ENCODE results near the gene MUC21.

The MUC21 gene

GRCh38 chr6:30983439-30983838 is at the start of gene MUC21:
Gene MUC21 (plus strand): TSS chr6:30983718. CDS start chr6:30983959, 241 bp downstream.
- DNase-seq (ENCODE audit: low spot score) = no peak

DNA sequence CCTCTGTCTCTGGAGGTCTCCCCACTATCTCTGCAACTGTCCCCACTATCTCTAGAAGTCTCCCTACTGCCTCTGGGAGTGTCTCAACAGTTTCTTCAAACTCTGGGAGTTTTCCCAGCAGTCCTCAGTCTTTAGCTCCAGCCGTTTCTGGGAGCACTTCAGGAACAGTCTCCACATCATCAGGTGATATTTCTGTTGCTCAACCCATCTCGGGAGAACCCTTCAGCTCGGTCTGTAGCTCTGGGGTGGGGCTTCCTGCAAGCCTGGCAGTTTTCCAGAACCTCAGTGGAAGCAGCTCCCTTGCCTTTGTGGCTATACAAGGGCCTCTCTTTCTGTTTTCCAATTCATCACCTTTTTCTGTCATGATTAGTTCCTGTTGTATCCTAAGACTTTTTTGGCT is 48.5 kb upstream of the MUC21 start:
- DNase-seq (ENCODE audit: low spot score) = no peak

DNA sequence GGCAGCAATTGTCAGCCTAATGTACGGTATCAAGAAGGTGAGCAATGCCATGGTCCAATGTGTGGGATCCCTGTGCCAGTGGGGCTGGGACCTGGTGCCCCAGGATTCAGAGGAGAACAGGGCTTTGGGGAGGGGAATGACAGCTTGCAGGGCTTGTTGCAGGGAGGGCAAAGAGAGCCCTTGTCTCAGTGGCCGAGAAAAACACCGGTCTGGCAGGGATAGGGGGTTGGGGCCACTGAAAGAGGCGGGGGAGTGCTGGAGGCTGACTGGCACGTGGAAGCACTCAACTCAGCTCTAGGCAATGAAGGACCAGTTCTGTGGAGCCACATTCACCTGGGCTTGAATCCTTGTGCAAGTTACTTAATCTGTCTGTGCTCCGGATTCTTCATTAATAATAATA is 46.3 kb upstream of the MUC21 start:
- DNase-seq (ENCODE audit: low spot score) = no peak

DNA sequence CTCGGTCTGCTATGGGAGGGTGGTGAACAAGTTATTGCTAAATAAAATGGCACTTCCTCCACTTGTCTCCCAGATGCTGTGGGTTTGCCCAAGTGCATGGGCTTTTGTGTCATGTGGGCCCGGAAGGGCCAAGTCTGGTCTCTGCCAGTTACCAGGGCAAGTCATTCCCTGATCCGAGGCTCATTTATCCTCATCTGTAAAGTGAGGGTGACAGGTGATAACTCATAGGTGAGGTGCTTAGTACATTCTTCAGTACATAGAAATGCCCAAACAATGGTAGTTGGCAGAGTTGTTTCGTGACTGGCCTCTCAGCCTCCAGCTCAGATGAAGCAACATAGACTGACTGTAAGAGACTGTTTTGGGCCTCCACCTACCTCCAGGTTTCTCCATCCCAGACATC is 44.8 kb upstream of the MUC21 start:
- no peak for DNase-seq (ENCODE audit: low spot score)

GRCh38 chr6:30939473-30939872 is 44.0 kb upstream of the MUC21 start:
- no peak for DNase-seq (ENCODE audit: low spot score)

GRCh38 chr6:30940361-30940986 is 43.0 kb upstream of the MUC21 start, which contains the start of gene MUCL3:
Gene MUCL3 (plus strand): TSS chr6:30940973. CDS start chr6:30941000, 27 bp downstream.
- DNase-seq (ENCODE audit: low spot score) = no peak

GRCh38 chr6:30942338-30943060 is 41.0 kb upstream of the MUC21 start:
- peak; percentile 90 for DNase-seq (ENCODE audit: low spot score)

DNA sequence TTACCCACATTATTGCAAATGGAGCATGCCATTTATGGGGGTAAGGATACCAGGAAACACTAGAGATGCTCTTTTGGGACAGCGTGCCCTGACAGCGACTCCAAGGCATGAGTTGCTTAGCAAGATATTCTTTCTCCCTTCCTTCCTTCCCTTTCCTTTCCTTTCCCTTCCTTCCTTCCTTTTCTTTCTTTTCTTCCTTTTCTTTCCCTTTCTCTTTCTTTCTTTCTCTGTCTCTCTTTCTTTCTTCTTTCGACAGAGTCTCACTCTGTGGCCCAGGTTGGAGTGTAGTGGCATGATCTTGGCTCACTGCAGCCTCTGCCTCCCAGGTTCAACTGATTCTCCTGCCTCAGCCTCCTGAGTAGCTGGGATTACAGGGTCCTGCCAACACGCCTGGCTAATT is 39.5 kb upstream of the MUC21 start:
- DNase-seq (ENCODE audit: low spot score) = no peak

GRCh38 chr6:30945281-30945680 is 38.2 kb upstream of the MUC21 start:
- no peak for DNase-seq (ENCODE audit: low spot score)

GRCh38 chr6:30947231-30947630 is 36.3 kb upstream of the MUC21 start:
- no peak for DNase-seq (ENCODE audit: low spot score)

DNA sequence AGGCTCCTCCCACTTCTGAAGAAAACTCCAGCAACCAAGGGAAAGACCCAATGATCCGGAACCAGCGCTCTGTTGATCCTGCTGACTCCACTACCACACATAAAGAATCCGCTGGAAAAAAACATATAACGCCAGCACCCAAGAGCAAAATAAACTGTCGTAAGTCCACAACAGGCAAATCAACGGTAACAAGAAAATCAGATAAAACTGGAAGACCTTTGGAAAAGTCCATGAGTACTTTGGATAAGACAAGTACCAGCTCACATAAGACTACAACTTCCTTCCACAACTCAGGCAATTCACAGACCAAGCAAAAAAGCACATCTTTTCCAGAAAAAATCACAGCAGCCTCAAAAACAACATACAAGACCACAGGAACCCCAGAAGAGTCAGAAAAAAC is 34.7 kb upstream of the MUC21 start:
- DNase-seq (ENCODE audit: low spot score) = no peak

DNA sequence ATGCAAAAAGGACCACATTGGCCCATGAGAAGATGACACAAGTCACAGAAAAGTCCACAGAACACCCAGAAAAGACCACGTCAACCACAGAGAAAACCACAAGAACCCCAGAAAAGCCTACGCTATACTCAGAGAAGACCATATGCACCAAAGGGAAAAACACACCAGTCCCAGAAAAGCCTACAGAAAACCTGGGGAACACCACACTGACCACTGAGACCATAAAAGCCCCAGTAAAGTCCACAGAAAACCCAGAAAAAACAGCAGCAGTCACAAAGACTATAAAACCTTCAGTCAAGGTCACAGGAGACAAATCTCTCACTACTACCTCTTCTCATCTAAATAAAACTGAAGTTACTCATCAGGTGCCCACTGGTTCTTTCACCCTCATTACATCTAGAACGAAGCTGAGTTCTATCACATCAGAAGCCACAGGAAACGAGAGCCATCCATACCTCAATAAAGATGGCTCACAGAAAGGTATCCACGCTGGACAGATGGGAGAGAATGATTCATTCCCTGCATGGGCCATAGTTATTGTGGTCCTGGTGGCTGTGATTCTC is 31.5 kb upstream of the MUC21 start:
- DNase-seq (ENCODE audit: low spot score) = no peak

- DNase-seq (ENCODE audit: low spot score) = no peak
Observed at GRCh38 chr6:30954631-30955366, 28.7 kb upstream of the MUC21 start.

DNA sequence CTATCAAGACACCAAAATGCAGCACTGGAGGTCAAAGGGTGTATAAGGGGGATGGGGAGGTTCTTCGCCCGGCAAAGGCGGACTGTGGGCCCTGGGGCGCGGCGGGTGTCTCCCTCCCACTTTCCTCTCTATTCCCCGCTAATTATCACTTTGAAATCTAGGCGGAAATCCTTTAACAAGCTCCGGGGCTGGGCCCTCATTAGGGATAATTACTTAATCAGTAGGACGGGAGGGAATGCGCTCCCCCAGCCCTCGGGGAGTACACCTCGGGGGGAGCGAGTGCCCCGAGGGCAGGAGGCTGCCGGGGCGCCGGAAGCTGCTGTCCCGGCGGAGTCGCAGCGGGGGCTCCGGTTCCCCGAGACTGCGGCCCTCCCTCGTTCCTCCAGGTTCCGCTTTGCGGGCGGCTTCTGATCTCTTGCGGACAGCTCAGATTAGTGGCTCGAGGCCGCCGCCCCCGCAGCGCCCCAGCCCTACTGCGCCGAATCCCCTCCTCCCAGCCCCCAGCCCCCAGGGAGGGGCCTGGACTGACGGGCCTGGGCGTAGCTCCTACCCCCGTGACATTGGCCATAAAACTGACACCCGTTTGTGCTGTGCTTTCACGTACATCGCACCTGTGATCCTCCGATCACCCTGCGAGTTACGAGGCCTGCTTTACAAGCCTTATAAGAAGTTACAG is 28.0 kb upstream of the MUC21 start:
- peak; percentile 66 for DNase-seq (ENCODE audit: low spot score)

GRCh38 chr6:30957716-30958115 is 25.8 kb upstream of the MUC21 start:
- no peak for DNase-seq (ENCODE audit: low spot score)

GRCh38 chr6:30960907-30961673 is 22.4 kb upstream of the MUC21 start:
- peak; percentile 36 for DNase-seq (ENCODE audit: low spot score)

DNA sequence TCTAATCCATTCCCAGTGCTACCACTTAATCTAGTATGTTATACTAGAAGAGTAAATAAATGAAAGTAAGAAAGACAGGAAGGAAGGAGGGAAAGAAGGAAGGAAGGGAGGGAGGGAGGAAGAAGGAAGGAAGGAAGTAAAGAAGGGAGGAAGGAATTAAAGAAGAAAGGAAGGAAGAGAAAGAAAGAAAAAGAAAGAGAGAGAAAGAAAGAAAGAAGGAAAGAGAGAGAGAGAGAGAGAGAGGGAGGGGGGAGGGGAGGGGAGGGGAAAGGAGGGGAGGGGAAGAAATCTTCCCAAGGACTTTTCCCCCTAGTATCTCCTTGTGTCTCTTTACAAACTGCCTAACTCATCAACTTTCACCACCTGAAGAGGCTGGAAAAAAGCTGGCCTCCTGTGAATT is 20.8 kb upstream of the MUC21 start:
- DNase-seq (ENCODE audit: low spot score) = no peak

DNA sequence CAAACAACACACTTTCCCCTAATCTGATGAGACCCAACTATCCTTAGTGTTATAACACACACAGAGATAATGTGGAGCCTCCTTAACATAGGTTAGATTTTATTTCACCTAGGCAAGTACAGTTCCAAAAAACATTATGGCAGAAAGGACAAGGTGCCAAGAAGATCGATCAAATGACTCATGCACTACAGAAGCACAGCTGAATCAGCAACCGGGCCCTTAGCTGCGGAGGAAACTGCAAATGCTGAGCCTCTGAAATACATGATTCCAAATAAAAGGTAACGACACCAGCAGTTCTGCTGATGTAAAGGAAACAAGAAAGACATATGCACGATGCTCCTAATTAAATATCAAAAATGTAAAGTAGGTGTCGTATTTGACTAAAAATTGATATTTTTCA is 19.9 kb upstream of the MUC21 start:
- no peak for DNase-seq (ENCODE audit: low spot score)

DNA sequence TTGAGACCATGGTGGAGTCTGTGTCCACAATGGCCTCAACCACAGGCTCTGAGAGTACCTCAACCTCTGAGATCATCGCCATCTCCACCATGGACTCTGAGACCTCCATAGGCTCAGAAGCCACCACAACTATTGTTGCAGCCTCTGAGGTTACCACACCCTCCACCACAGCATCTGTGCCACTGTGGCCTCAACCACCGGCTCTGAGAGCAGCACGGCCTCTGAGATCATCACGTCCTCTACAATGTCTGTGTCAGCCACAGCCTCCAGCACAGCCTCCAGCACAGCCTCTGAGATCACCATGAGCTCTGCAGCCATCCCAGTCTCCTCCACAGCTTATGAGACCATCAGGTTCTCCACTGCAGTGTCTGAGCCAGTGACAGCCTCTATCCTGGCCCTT is 19.4 kb upstream of the MUC21 start:
- DNase-seq (ENCODE audit: low spot score) = no peak

DNA sequence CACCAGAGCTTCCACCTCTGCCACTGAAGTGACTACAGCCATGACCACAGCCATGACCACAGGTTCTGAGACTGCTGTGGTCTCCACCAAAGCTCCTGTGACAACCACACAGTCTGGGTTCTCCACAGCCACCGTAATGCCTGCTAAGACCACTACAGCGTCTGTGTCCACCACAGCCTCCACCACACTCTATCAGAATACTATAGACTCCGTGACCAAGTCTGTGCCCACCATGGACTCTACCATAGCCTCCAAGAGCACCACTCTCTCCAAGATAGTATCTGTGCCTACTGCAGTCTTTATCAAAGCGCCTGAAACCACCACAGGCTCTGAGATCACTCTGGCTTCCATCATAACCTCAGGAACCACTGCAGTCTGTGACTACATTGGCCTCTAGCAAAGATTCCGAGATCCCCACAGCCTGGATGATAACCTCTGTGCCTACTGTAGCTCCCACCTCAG is 18.3 kb upstream of the MUC21 start:
- DNase-seq (ENCODE audit: low spot score) = no peak

GRCh38 chr6:30966154-30966553 is 17.4 kb upstream of the MUC21 start:
- DNase-seq (ENCODE audit: low spot score) = no peak
